Breast epithelium (tissue), 4 donors: Measurements from ENCODE around the gene MYO1B. TPM values are rescaled to one million over a fixed set of nuclear protein-coding genes. Genes with fewer than 3 reads are reported as not detected.

Experiments used
- DNase-seq, 2 donors: peaks; one replicate each; pipeline ENCODE4 v3.0.0-alpha.2; 2019; ENCODE audit warnings: low spot score in 2 of 2
- H3K27ac ChIP-seq, 2 donors: fragments of 200-600 bp; sonication (generic) in 1 of 2; one replicate each; pipeline ENCODE4 v1.5.1; 2016 to 2019; ENCODE audit warnings: mild to moderate bottlenecking in 1 of 2
- H3K27me3 ChIP-seq, 2 donors: fragments of 200-600 bp; sonication (generic) in 1 of 2; one replicate each; pipeline versions ENCODE4 v1.5.1 to v1.6.0; 2017 to 2019; ENCODE audit warnings: control low read depth in 1 of 2, mild to moderate bottlenecking in 1 of 2
- H3K36me3 ChIP-seq: fragments of 200-600 bp; one replicate; pipeline ENCODE4 v1.5.1; 2019
- H3K4me1 ChIP-seq, 2 donors: fragments of 200-600 bp; sonication (generic); one replicate each; pipeline ENCODE4 v1.5.1; 2016 to 2019; ENCODE audit warnings: control low read depth in 1 of 2
- H3K4me3 ChIP-seq, 3 donors: fragments of 200-600 bp; sonication (generic); 1 replicate in 2 of 3; 2 replicates in 1 of 3; pipeline ENCODE4 v1.5.1; 2016 to 2019; ENCODE audit warnings: mild to moderate bottlenecking in 3 of 3, moderate library complexity in 2 of 3
- H3K9me3 ChIP-seq, 2 donors: fragments of 200-600 bp; sonication (generic) in 1 of 2; one replicate each; pipeline ENCODE4 v1.5.1; 2016 to 2019; ENCODE audit warnings: control low read depth in 1 of 2
- POLR2A ChIP-seq: fragments of 450-650 bp; IDR thresholded peaks from one replicate; pipeline ENCODE4 v1.6.1; 2016; ENCODE audit warnings: antibody characterized with exemption, mild to moderate bottlenecking, moderate library complexity
- POLR2AphosphoS5 ChIP-seq, 3 donors: sonication (generic); formaldehyde crosslinking; IDR thresholded peaks; one replicate each; pipeline ENCODE4 v1.6.1; 2017; ENCODE audit warnings: antibody characterized with exemption in 3 of 3
- intact Hi-C: fragments of 100-400 bp; cut with DNase I; formaldehyde crosslinking; loops from one replicate; pipeline ENCODE4 v1.15.1; 2023; ENCODE audit warnings: low total_unique reads
- total RNA-seq, 3 donors: library from RNA; depleted of rRNA; stranded (reverse); fragments of >200 nt; gene quantifications; one replicate each; pipeline ENCODE4 v1.1.0, GENCODE V29; 2016
- TF ChIP-seq, protein P1 (sequence below), 3 donors: fragments of 450-650 bp; IDR thresholded peaks; one replicate each; pipeline ENCODE4 v1.5.1; 2016 to 2017; ENCODE audit warnings: antibody characterized with exemption in 3 of 3, mild to moderate bottlenecking in 3 of 3, moderate library complexity in 3 of 3

The MYO1B gene
- total RNA-seq, 3 donors from 2014 or later: 34.1 to 73.9 (median 63.9) TPM

DNA sequence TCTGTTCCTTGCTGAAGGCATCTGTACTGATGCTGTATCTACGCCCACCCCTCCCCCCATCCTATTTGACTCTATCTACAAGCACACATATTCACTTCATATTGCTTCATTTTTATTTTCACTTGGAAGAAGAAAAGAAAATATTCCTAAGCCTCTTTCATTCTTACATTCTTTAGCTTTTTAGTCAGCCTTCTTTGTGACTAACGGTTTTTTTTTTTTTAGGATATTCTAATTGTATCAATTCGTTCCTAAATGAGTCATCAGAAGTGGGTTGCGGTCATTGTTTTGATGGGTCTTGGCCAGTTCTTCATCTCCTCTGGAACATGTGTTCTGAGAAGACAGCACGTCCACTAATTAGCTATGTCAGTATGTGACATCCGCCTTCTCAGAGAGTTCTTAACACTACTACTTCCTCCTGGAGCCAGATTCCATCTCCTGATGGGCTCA lies 88.7 kb downstream of the MYO1B start:
- no peaks in the 10 kb centered on the region for H3K9me3 ChIP-seq
- H3K4me3 ChIP-seq: no peak overlapping the region
- H3K36me3 ChIP-seq: no peaks in the 10 kb centered on the region
- no peaks in the 10 kb centered on the region for H3K27me3 ChIP-seq
- intact Hi-C loops: no loop called here
- no peak for TF ChIP-seq POLR2A
- TF ChIP-seq, protein P1, sequence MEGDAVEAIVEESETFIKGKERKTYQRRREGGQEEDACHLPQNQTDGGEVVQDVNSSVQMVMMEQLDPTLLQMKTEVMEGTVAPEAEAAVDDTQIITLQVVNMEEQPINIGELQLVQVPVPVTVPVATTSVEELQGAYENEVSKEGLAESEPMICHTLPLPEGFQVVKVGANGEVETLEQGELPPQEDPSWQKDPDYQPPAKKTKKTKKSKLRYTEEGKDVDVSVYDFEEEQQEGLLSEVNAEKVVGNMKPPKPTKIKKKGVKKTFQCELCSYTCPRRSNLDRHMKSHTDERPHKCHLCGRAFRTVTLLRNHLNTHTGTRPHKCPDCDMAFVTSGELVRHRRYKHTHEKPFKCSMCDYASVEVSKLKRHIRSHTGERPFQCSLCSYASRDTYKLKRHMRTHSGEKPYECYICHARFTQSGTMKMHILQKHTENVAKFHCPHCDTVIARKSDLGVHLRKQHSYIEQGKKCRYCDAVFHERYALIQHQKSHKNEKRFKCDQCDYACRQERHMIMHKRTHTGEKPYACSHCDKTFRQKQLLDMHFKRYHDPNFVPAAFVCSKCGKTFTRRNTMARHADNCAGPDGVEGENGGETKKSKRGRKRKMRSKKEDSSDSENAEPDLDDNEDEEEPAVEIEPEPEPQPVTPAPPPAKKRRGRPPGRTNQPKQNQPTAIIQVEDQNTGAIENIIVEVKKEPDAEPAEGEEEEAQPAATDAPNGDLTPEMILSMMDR (IDR thresholded peaks at IDR 0.05): no peak
- no peak for TF ChIP-seq POLR2AphosphoS5 (IDR thresholded peaks at IDR 0.05)
- no peaks in the 10 kb centered on the region for H3K4me1 ChIP-seq
- peak overlapping the region; percentile 48 to 65 for H3K27ac ChIP-seq
- DNase-seq: no peak

DNA sequence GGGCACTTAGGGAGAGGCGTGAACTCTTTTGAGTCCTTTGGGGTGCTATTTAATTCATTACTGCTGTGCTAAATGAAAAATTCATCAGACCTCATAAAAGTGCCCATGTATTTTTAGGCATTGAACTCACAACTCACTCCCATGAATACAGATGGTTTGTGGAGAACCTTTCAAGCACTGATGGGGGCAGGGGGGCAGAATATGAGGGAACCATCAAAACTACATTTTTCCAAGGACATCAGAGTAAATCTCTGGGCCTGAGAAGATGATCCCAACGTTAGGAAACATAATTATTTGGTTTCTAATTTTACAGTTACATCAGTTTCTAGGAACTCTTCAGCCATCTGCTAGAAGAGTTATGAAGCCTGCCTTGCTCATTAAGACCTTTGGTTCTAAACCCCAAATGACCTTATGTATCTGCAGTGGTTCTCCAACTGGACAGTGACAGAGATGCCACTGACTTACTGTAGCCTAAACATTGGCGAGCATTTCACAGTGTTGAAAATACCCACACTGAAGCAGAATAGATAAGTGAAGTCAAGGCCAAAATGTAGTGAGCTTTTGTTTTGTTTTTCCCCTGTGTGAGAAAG lies 90.8 kb downstream of the MYO1B start:
- no peaks in the 10 kb centered on the region for H3K36me3 ChIP-seq
- no peaks in the 10 kb centered on the region for H3K4me1 ChIP-seq
- no peak overlapping the region for H3K27ac ChIP-seq
- DNase-seq: no peak
- no peaks in the 10 kb centered on the region for H3K27me3 ChIP-seq
- no peak overlapping the region for H3K4me3 ChIP-seq
- H3K9me3 ChIP-seq: no peaks in the 10 kb centered on the region
- intact Hi-C loops: no loop called here
- TF ChIP-seq, protein P1 (IDR thresholded peaks at IDR 0.05): no peak
- no peak for TF ChIP-seq POLR2AphosphoS5 (IDR thresholded peaks at IDR 0.05)
- TF ChIP-seq POLR2A: no peak

DNA sequence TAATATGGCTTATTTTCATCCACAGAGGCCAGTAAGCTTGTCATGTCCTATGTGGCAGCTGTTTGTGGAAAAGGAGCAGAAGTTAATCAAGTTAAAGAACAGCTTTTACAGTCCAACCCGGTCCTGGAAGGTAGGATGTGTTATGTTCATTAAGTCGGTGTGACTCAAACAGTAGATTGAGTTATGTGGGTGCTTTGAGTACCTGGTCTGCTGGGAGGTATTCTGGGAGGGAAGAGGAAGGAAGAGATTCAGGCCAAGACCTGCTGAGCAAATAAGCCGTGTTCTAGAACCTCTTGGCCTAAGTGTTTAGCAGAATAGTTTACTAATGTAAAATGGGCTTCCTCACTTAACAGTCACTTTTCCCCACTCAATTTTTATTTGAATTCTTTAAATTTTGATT lies 96.2 kb downstream of the MYO1B start:
- Histone ChIP-seq H3K27me3 (no peaks in the 10 kb centered on the region), H3K4me1 (no peaks in the 10 kb centered on the region), H3K4me3 (no peak overlapping the region), H3K9me3 (no peaks in the 10 kb centered on the region), H3K36me3 (no peaks in the 10 kb centered on the region), H3K27ac (no peak overlapping the region)
- intact Hi-C loops: no loop called here
- TF ChIP-seq, protein P1 (IDR thresholded peaks at IDR 0.05): no peak
- no peak for TF ChIP-seq POLR2AphosphoS5 (IDR thresholded peaks at IDR 0.05)
- no peak for TF ChIP-seq POLR2A
- no peak for DNase-seq

DNA sequence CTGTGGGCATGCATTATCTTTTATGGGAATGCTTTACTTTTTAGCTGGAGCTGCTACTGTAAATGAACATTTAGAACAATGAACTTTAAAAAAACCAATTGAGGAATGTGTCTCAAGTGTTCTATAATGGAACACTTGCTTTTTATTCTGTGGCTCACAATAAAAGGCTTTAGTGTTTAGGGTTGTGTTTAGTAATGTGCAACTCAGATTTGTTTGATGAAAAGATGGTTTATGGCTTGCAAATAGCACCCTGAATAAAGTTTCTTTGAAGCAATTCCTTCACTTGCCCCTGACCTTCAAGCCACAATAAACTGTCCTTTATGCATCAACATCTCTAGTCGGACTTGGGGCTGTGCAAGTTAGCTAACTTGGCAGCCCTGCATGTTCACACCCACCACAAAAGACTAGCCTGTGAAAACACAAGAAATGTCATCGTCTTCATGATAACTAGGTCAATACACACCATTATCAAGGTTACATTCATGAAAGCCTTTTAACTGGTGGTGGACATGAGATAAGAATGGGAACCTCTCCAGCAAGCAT lies 98.7 kb downstream of the MYO1B start:
- TF ChIP-seq POLR2AphosphoS5 (IDR thresholded peaks at IDR 0.05): no peak
- TF ChIP-seq POLR2A: no peak
- TF ChIP-seq, protein P1 (IDR thresholded peaks at IDR 0.05): no peak
- Histone ChIP-seq H3K27ac (no peak overlapping the region), H3K4me1 (no peaks in the 10 kb centered on the region), H3K4me3 (no peak overlapping the region), H3K36me3 (no peaks in the 10 kb centered on the region), H3K9me3 (no peaks in the 10 kb centered on the region), H3K27me3 (no peaks in the 10 kb centered on the region)
- intact Hi-C loops: no loop called here
- DNase-seq: no peak

DNA sequence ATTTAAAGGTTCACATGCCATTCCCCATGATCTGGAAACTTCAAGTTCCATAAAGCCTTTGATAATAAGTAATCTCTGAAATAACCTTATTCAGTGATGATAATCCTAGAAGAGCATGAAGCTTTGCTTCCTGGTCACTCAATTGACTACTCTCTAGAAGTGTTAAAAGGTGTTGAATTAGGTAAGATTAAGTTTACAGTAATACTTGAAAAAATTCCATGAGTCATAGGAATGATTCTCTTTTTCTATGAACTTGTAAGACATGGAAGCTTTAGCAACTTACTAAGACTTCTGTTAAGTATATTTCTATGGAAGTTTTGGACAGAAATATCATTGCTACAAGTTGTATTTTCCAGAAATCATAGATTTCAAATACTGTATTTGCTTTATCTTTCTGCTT lies 100.6 kb downstream of the MYO1B start:
- intact Hi-C loops: no loop called here
- Histone ChIP-seq H3K27ac (no peak overlapping the region), H3K9me3 (no peaks in the 10 kb centered on the region)

More for the DNA sequence above, 100.6 kb downstream of the MYO1B start:
- no peaks in the 10 kb centered on the region for H3K36me3 ChIP-seq
- no peak for DNase-seq
- no peak overlapping the region for H3K4me3 ChIP-seq
- TF ChIP-seq POLR2AphosphoS5 (IDR thresholded peaks at IDR 0.05) (no peak), POLR2A (no peak)
- TF ChIP-seq, protein P1 (IDR thresholded peaks at IDR 0.05): no peak
- H3K4me1 ChIP-seq: no peaks in the 10 kb centered on the region
- H3K27me3 ChIP-seq: no peaks in the 10 kb centered on the region
